HFFc6 (cell line): ENCODE measurements around the gene SIGLEC15. TPM values are rescaled to one million over a fixed set of nuclear protein-coding genes. Genes with fewer than 3 reads are reported as not detected.

Experiments used
- DNase-seq: peaks from one replicate; pipeline ENCODE4 v3.0.0-alpha.2; 2018
- H3K27ac Mint-ChIP-seq: 2 replicates; pipeline ENCODE4 v1.8.0; 2020; ENCODE audit warnings: mild to moderate bottlenecking, mixed read lengths
- H3K27me3 Mint-ChIP-seq: 2 replicates; pipeline ENCODE4 v1.8.0; 2021; ENCODE audit warnings: mild to moderate bottlenecking, moderate library complexity, mixed read lengths; ENCODE audit not compliant: insufficient read depth
- H3K36me3 Mint-ChIP-seq: 2 replicates; pipeline ENCODE4 v1.8.0; 2021; ENCODE audit warnings: low read depth, mixed read lengths
- H3K4me1 Mint-ChIP-seq: 2 replicates; pipeline ENCODE4 v1.8.0; 2020; ENCODE audit warnings: low read depth, mixed read lengths
- H3K4me3 Mint-ChIP-seq: 2 replicates; pipeline ENCODE4 v1.8.0; 2020; ENCODE audit warnings: mild to moderate bottlenecking, moderate library complexity, mixed read lengths
- H3K9me3 Mint-ChIP-seq: 2 replicates; pipeline ENCODE4 v1.8.0; 2020; ENCODE audit warnings: mild to moderate bottlenecking, mixed read lengths
- total RNA-seq, 6 experiments: library from RNA; stranded (reverse); fragmentation: NEBNext Ultra II Directional; extraction: Animal tissue kit (Norgen Biotek cat#: 25700); gene quantifications; 2 replicates in 1 of 6; 3 replicates in 5 of 6; pipeline ENCODE4 v1.2.3, GENCODE V29; 2021
- TF ChIP-seq, protein P1 (sequence below): fragments of 200-600 bp; sonication (generic); IDR thresholded peaks from 2 replicates; pipeline ENCODE4 v1.5.0; 2021; ENCODE audit warnings: antibody characterized with exemption, mild to moderate bottlenecking

SIGLEC15 gene
- total RNA-seq, 6 experiments from 2014 or later: 0.40 to 0.91 (median 0.61) TPM

DNA sequence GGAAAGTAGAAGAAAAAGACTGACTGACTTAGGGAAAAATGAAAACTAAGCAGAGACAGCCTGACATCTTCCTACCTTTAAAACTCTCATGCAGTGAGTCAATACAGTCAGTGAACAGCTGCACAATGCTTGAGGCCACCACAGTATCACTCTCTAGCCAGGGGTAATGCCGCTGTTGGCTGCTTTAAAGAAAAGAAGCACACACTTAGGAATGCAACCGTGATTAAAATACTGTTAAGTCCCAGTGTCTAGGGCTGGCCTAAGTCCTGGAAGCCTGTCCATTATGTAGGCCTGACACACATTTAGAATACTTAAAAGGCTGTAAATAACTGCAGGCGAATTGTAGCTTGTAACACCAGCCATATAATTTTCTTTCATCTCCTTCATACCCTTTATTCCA is 50.7 kb downstream of the SIGLEC15 start:
- TF ChIP-seq, protein P1, sequence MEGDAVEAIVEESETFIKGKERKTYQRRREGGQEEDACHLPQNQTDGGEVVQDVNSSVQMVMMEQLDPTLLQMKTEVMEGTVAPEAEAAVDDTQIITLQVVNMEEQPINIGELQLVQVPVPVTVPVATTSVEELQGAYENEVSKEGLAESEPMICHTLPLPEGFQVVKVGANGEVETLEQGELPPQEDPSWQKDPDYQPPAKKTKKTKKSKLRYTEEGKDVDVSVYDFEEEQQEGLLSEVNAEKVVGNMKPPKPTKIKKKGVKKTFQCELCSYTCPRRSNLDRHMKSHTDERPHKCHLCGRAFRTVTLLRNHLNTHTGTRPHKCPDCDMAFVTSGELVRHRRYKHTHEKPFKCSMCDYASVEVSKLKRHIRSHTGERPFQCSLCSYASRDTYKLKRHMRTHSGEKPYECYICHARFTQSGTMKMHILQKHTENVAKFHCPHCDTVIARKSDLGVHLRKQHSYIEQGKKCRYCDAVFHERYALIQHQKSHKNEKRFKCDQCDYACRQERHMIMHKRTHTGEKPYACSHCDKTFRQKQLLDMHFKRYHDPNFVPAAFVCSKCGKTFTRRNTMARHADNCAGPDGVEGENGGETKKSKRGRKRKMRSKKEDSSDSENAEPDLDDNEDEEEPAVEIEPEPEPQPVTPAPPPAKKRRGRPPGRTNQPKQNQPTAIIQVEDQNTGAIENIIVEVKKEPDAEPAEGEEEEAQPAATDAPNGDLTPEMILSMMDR: no peak
- no peaks in the 10 kb centered on the region for H3K9me3 Mint-ChIP-seq
- H3K27me3 Mint-ChIP-seq: no peaks in the 10 kb centered on the region
- peaks cover 42% of the 10 kb centered on the region for H3K4me1 Mint-ChIP-seq
- no peak overlapping the region for H3K27ac Mint-ChIP-seq
- peaks cover 37% of the 10 kb centered on the region for H3K36me3 Mint-ChIP-seq
- no peak overlapping the region for H3K4me3 Mint-ChIP-seq
- no peak for DNase-seq

DNA sequence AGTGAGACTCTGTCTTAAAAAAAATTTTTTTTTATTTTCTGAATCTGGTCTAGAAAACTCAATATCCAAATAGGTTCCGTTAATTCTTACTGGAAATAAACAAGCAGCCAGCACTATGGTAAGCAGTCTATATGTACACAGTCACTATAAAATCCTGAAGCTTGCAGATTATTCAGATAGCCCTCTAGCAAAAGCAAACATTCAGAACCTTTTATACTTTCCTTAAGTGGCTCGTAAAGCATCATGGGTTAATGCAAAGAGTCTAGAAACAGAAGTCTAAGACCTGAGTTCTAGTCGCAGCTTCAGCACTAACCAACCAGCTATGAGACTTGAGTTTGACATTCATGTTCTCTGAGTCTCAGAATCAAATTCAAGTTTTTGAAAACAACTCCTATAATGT is 51.9 kb downstream of the SIGLEC15 start:
- TF ChIP-seq, protein P1: no peak
- Mint-ChIP-seq H3K9me3 (no peaks in the 10 kb centered on the region), H3K4me3 (no peak overlapping the region), H3K27me3 (no peaks in the 10 kb centered on the region), H3K36me3 (peaks cover 31% of the 10 kb centered on the region), H3K27ac (no peak overlapping the region), H3K4me1 (peaks cover 30% of the 10 kb centered on the region)
- DNase-seq: no peak

DNA sequence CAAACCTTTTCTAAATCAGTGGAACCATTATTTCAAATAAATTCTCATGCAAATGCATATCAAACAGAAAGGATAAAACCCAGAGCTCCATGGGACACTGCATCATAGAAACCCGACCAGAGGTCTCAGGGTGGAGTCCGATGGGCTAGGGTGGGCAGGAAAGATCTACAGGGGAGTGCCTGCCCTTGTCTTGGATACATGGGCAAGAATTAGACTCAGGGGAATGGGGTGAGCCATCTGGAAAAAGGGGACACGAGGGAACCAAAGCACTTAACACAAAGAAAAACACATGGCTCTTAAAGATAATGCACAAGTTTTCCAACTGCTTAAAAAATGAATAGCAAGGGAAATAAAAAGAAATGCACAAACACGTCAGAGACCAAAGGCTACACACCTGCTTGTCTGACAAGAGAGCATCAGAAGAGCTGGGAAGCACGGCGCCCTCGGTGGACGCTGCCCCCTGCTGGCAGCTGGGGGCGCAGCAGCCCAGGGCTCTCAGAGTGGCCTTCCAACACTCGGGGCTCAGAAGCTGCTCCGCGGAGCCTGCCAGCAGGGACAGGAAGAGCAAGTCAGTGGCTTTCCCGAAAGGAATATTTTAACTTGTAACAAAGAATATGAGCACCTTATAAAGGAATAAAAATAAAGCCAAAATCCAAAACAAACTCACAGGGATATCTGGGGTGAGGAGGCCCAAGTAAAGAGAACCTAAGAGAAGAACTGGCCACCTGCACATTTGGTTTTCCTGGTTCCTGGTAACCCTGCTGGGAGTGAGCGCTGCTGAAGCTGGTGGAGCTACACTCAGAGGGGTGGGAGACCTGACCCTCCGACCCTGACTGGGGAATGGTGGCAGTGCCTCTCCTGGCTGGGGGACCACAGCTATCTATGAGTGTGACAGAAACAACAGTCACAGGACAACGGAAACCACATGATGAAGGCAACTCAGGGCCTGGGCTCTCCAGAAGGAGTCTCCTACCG is 54.5 kb downstream of the SIGLEC15 start:
- Mint-ChIP-seq H3K9me3 (no peaks in the 10 kb centered on the region), H3K27ac (no peak overlapping the region), H3K4me1 (peaks cover 10% of the 10 kb centered on the region), H3K27me3 (no peaks in the 10 kb centered on the region), H3K4me3 (no peak overlapping the region), H3K36me3 (peaks cover 20% of the 10 kb centered on the region)
- peak; percentile 17 for DNase-seq
- TF ChIP-seq, protein P1: peak; percentile 100

DNA sequence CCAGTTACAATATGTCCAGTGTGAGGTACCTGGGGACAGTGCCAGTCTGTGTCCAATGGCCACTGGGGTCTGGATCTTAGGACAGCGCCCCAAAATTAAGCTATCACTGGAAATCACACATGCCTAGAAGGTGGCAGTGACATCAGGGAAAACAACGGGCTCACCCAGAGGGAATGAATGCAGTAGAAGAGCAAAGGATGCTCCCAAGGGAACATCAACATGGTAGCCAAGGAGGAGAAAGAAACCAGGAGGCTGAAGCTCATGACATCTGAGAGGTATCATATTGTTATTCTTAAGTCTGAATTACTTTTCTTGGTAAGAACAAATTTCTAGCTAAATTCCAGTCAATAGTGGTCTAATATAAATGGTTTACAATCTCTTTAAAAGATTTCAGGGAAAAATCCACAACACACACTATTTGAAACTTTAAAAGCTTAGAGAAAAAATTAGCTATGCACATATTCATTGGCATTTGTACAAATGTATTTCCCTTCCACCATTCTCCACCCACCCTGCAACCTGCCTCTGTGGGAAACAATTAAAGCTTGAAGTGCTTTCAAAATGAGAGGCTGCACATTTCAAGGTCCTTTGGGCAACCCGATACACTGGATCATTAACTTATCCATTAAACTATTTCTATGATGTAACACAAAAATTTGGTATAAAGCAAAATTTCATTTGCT is 55.5 kb downstream of the SIGLEC15 start:
- H3K27ac Mint-ChIP-seq: no peak overlapping the region
- TF ChIP-seq, protein P1: no peak
- no peak for DNase-seq
- H3K9me3 Mint-ChIP-seq: no peaks in the 10 kb centered on the region
- H3K36me3 Mint-ChIP-seq: peaks cover 12% of the 10 kb centered on the region; the same call in 1 of the 2 replicates
- no peak overlapping the region for H3K4me3 Mint-ChIP-seq
- peaks cover 5% of the 10 kb centered on the region for H3K4me1 Mint-ChIP-seq
- H3K27me3 Mint-ChIP-seq: no peaks in the 10 kb centered on the region

DNA sequence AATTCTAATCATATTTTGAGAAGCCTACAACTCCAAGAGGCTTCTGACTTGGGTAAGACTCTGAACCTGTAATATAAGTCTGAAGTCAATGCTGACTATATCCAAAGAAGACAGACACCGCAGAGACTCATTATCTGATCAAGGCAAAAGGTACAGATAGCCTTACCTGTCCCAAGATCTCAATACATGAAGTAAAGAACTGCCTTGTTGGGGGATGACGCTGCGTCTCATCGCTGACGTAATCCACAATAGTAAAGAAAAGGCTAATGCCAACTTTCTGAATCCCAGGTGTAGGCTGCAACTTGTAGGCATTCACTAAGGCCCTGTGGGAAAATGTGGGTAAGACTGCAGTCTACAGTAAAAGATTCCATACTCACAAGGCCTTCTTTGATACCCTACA is 62.1 kb downstream of the SIGLEC15 start:
- Mint-ChIP-seq H3K27ac (no peak overlapping the region), H3K4me1 (no peaks in the 10 kb centered on the region), H3K4me3 (no peak overlapping the region), H3K36me3 (peaks cover 10% of the 10 kb centered on the region; the same call in 1 of the 2 replicates), H3K27me3 (0 out of 2 replicates have a peak, but pooled peaks cover 2% of the 10 kb centered on the region), H3K9me3 (no peaks in the 10 kb centered on the region)
- no peak for DNase-seq
- TF ChIP-seq, protein P1: no peak
